Stimulated activated CD8-positive, alpha-beta memory T cell treated with anti-CD3 and anti-CD28 coated beads, Interleukin-7, amount 100 ng/mL, for 24 hours (primary cell): ENCODE data around the gene POR.

Source experiments
- DNase-seq: peaks from one replicate; pipeline ENCODE4 v3.0.0-alpha.2; 2020; ENCODE audit warnings: low read depth

The POR gene

DNA sequence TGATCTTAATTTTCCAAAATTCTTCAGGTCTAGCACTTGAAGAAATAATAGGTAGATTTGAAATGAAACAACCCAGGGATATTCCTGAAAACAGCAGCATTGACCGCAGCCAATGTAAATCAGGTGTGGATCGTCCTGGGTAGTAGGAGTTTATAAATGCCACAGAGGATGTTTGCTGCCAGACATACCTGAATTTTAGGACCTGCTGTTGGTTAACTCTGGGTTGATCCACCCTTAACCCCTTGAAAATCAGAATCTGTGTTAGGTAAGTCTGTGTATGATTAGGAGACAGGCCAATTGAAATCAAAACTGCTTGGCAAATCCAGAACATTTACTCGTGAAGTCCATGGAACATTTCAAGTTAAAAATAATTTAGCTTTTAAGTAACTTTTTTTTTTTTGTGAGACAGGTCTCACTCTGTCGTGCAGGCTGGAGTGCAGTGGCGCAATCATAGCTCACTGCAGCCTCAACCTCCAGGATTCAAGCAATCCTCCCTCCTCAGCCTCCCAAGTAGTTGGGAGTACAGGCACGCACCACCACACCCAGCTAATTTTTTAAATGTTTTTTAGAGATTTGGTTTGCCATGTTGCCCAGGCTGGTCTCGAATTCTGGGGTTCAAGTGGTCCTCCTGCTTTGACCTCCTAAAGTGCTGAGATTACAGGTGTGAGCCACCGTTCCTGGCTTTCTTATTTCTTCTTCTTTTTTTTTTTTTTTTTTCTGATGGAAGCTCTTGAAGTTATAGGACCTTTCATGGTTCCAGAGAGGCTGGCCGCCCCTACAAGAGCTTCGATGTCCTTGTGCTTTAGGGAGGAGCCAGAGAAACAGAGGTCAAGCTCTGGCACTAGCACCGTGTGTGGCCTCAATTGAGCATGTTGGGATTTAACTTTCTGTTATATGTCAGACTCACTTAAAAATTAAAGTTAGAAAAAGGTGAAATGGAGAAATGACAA, 2.0 kb downstream of the POR start:
- no peak for DNase-seq

DNA sequence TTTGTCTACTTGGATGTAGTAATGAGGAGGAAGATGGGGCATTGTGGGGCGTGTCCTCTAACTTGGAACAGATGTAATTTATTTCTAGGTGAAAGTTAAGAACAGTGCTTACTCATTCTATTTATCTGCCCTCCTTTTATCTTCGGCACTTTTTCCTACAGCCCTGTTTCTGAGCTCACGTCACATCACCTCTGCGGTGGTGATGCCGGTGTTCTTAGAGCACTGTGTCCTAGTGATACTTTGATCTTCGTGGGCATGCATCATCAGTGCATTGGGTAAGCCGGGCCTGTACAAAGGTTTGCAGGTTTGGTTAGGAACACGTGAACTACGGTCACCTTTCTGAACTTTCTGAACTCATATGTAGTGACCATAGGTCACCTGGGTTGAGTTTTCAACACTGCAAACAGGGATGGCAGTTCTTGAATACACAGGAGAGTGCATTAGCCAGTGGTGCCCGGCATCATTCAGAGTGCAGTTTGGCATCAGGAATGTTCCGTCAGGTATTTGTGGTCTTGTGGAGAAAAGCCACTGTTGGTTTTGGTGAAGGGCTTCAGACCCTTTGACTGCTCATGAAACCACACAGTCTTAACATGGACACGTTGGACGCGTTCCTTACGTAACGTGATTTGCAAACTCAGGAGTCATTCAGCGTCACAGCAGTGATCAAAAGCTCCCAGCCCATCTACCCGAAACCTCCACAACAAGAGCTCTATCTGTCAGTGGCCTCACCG, 5.6 kb downstream of the POR start:
- no peak for DNase-seq

DNA sequence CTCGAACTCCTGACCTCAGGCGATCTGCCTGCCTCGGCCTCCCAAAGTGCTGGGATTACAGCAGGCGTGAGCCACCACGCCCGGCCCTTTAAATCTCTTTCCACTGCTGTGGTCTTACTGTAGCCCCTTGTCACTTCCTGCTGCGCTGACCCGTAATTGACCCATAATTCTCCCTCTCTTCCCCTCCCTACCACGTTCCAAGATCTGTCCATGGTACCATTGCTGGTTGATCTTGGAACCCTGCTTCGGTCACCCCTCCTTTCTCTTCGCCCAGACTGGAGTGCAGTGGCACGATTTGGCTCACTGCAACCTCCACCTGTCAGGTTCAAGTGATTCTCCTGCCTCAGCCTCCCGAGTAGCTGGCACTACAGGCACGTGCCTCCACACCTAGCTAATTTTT, 6.5 kb downstream of the POR start:
- DNase-seq: no peak

DNA sequence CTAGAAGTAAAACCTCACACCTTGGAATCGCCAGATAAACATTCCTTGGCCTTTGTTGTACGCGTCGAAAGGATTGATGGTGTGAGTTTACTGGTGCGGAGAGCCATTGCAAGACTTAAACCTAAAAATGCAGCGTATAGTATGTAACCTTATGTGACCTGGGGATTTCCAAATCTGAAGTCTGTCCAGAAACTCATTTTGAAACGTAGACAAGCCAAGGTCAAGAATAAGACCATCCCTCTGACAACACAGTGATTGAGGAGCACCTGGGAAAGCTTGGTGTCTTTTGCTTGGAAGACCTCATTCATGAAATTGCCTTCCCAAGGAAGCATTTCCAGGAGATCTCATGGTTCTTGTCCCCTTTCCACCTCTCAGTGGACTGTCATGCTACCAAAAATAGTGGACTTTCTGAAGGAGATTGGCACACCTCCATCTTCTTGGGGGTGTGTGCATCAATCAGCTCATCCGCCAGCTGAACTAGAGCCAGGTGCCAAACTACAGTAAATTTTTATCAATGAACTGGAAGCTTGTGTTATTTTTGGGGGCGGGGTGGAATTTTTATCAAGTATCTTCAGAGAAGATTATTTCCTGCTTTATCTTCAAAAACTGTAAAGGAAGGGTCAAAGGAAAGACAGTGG, 8.1 kb downstream of the POR start:
- DNase-seq: no peak

DNA sequence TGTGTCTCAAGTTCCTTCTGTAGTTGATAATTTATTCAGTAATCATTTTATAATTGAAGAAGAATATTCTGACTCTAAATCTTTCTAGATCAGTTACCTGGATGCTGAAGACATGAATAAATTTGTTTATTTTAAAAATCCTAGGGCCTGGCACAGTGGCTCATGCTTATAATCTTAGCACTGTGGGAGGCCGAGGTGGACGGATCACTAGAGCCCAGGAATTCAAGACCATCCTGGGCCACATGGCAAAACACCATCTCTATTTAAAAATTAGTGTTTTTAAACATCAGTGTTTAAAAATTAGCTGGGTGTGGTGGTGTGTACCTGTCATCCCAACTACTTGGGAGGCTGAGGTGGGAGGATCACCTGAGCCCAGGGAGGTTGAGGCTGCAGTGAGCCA, 9.3 kb downstream of the POR start:
- no peak for DNase-seq

DNA sequence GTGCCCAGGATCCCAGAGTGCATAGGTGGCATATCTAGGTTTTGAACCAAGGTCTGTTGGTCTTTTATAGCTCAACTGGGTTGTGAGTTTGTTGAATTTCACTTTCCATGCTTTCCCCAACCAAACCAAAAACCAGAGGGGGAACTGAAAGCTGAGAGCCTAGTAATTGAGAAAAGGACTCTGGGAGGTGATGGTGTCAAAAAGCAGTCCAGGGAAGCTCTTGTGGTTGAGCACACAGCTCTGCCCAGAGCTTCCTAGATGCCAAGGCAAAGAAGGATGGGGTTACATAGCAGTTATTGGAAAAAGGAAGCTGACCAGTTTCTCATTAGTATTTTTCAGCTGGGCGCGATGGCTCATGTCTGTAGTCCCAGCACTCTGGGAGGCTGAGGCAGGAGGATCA, 9.9 kb downstream of the POR start:
- DNase-seq: no peak

DNA sequence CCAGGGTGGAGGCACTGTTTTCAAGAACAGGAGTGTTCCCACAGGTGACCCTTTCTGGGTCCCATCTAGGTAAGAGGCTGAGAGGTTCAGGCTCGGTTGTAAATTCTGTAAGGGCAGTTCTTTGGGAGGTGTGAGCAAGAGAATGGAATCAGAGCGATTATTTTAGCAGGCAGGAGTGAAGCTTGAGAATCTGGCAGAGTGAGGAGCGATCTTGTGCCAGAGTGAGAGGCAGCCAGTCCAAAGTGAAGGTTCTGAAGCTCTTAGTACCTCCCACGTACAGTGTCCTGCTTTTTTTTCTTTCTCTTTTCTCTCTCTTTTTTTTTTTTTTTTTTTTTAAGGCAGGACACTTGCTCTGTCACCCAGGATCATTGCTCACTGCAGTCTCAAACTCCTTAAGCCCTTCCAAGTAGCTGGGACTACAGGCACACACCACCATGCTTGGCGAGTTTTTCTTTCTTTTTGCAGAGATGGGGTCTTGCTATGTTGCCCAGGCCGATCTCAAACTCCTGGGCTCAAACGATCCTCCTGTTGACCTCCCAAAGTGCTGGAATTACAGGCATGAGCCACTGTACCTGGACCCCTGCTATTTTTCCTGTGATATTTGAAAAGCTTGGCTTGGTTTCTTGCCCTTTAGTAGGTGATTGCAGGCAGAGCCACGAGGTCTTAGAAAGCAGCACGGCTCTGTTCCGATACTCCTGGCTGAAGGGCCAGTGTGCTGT, 10.9 kb downstream of the POR start:
- no peak for DNase-seq

DNA sequence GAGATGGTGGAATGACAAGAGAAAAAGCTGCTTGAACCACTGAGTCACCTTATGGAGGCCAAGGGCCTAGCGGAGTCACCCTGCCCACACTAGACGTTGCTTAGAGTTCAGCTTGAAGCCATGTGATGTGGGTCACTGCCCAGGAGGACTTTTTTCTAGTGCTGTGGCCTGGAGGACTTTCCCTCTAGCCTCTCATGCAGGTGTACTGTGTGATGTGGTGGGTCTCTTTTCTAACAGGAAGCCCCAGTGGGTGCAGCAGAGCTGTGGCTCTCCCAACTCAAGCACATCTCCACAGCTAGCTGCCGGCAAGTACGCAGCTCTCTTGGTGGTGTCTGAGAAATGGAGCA, 13.6 kb downstream of the POR start:
- no peak for DNase-seq

DNA sequence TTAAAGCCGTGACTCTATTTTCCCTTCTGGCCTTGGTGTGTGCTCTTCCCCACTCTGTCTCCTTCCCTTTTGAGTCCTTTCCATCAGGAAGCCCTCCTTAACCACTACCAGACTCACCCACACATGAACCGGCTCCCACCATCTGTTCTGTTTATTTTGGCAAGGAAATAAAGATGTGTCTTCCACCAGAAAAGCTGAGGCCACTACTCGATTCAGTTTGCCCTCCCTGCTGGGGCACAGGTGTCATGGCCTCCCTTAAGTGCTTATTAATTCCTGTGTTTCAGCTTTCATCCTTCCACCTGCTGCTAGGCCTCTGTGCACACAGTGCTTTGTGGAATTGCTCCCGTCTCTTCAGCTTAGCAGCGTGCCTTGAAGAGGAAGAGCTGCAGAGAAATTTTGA, 16.7 kb downstream of the POR start:
- DNase-seq: no peak

DNA sequence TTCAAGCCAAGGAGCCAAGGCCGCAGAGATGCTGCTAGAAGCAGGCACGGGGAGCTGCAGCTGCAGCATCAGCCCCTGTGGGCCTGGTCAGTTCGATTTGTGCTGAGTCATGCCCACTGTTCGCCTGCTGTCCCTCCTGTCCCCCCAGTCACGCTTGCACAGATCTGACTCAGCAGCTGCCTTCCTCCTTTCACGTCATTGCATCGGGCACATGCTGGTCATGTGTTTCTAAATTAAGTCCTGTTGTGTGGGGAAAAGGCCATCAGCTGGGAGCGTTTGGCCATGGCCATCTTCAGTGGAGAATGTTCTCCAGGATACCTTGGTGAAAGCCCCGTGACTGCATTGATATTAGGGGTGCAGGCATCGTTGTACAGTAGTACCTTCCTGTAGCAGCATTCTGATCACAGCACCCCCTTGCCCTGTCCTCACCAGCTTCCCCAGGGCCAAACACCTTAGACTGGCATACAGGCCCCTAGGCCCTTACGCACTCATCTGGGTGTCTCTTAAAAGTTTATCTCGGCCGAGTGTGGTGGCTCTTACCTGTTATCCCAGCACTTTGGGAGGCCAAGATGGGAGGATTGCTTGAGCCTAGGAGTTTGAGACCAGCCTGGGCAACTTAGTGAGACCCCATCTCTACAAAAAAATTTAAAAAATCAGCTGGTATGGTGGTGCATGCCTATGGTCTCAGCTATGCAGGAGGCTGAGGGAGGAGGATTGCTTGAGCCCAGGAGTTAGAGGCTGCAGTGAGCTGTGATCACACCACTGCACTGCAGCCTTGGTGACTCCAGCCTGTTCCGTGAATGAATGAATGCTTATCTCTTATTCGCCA, 23.2 kb downstream of the POR start:
- no peak for DNase-seq

DNA sequence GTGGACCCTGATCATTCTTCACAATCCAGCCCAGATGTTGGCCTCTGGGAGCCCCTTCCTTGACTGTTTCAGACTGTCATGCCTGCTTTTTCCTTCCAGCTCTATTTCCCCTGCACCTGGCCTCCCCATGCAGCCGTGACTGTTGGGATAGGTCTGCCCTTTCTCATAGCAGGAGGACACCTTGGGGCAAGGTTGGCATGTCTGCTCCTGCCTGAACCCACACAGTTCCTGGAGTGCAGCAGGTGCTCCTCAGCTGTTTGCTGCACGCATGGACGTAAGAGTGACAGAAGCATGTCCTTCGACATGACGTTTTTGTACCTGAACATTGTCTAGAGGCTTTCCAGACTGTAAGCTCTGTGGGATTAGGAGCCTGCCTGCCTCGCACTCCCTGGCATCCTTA, 24.0 kb downstream of the POR start:
- DNase-seq: no peak

DNA sequence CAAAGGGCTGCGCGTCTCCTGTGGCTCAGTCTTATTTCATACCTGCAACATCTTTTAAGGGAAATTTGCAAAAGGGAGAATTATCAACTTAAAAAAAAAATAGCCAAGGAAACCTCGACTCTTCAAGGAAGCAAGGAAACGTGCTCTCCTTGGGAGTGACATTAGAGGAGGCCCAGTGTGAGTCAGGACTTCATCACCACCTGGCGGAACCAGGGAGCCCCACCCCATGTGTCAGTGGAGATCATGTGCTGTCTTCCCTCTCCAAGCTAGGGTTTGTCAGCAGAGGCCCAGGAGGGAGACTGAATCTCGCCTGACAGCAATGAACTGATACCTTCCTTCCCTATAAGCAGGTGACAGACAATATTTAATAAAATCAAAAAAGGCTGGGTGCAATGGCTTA, 28.9 kb downstream of the POR start:
- no peak for DNase-seq

DNA sequence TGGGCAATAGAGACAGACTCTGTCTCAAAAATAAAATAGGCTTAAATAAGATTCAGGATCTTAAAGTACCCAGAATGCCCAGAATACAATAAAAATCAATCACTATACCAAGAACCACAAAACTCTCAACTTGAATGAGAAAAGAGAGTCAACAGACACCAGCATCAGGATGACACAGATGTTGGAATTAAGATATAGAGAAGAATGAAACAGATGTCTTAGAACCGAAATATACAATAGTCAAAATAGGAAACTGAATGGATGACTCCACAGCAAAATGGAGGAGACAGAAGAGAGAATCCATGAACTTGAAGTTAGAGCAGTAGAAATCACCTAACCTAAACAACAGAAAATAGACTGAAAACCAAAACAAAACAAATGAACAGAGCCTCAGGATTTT, 29.6 kb downstream of the POR start:
- DNase-seq: no peak

DNA sequence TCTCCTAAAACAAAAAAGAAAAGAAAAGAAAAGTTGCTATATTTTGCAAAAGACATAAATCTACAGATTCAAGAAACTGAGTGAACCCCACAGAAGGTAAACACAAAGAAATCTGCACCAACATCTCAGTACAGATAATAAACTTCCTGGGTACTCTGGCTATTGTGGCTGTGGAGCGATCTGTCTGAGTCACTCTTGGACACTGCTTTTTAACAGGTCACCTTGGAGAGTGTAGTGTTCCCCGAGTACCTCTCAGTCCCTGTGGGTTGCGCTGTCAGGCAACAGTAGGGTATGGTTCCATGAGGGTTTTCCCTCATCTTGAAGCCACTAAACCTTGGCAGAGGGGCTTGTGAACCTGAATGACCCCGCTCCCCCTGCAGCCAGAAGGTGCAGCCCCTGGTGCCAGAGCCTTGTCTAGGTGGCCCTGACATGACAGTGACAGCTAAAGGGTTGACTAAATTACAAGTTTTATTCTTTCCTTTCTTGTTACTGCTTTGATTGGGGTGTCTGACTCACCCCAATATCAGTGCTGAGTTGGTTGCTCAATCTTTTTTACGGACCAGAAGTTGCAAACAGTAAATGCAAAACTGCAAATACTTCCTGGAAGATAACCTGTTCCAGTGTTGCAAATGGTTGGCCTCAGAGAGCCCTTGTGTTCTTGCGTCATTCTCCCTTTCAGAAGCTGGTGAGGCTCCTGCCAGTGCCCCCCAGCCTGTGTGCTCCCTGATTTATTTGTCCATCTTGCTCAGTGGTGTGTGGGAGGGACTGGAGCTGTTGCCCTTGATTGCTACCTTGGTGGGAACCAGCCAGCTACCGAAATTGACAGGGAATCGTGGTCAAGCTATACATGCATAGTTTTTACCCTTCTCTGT, 30.6 kb downstream of the POR start:
- DNase-seq: no peak

DNA sequence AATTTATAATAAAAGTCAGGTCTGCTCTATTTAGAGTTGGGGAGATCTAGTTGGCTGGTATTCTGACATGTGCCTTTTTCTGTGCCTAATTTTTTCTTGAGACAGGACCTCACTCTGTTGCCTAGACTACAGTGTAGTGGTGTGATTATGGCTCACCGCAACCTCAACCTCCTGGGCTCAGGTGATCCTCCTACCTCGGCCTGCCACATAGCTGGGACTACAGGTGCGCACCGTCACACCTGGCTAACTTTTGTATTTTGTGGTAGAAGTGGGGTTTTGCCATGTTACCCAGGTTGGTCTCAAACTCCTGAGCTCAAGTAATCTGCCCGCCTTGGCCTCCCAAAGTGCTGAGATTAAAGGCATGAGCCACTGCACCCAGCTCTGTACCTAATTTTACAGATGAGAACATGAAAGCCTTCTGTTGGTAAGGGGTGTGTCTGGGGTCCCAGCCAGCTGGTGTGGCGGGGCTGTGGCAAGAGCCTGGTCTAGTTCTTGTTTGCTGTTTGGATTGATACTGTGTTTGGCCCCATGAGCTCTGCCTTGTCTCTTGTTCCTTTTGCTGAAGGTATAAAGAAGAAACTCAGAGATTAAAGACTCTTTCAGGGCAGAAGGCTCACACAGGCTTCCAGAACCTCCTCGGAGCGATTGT, 31.4 kb downstream of the POR start:
- DNase-seq: no peak

DNA sequence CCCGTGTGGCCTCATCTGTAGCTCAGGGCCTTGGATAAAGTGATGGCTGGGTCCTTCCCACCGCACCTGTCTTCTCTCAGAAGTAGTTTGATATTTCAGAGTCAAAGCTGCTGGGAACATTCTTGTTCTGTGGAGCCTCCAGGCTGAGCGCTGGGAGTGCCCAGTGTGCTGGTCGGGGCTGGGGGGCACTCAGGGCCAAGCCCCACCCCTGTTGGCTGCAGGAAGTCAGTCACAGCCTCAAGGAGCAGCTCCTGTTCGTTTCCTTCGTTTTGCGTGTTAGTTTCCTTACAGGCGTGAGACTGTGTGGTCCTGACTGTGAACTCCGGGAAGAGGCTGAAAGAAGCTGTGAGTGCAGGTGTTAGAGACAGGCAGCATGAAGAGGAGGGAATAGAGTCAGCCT, 33.2 kb downstream of the POR start:
- no peak for DNase-seq

DNA sequence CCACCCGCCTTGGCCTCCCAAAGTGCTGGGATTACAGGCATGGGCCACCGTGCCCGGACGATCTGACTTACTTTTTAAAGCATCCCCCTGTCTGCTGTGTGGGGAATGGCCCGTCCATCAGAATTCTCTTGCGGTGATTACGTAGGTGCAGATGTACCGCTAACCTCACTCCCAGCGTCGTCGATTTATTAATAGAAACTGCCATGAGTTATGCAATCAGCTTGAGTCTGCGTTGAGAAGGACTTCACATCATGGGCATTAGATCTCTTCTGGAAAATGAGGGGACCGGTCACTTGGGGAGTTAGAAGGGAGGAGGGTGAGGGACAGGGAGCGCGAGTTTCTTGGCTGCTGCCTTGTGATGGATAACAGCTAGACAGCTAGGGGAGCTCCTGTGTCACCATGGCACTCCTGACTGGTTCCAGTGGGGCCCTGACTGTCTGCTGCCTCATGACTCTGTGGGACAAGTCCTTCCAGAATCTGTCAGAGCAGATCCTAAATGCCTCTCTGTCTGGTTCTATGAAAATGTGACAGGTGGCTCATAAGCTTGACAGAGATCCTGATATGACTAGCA, 35.2 kb downstream of the POR start:
- no peak for DNase-seq

DNA sequence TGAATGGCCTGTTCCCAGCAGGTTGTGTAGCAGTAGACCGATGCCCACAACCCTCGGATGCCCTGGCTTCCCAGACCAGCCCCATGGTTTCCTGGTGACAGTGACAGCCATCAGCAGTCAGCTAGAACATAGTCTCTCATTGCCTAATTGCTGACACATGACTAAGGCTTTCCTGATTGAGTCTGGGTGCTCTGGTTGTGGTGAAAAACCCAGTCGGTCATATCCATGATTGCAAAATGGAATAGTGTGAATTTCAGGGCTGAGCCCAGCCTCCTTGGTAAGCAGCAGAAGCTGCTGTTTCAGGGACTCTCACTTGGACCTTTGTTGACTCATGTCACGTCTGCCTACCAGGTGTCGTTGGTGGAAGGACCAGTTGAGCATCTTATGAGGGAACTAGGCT, 36.6 kb downstream of the POR start:
- DNase-seq: no peak

DNA sequence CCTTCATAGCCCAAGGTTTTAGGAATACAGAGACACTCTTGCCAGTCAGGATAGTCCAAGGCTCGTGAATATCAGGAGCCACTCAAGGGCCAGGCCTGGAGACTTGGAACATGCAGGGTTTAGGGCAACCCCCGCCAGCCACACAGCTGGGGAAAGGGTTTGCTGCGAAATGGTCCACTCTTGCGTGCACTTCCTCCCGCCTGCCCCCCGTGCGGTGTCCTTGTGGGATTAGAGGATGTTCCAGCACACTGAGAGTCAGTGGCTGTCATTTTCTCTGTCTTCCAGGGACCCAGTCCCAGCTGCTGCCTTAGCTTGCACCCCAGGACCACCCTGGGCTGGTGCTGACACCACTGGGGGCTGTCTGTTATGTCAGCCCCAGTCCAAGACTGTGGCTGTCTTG, 38.5 kb downstream of the POR start:
- no peak for DNase-seq

DNA sequence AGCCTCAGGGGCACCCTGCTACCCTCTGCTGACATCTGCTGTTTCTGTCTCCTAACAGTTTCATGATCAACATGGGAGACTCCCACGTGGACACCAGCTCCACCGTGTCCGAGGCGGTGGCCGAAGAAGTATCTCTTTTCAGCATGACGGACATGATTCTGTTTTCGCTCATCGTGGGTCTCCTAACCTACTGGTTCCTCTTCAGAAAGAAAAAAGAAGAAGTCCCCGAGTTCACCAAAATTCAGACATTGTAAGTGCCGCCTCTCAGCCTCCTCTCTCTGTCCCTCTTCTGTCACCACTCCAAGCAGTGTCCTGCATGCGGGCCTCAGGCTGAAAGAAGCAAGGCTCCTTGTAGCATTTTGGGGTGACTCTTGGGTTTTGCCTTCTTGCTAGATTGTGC, 39.0 kb downstream of the POR start:
- no peak for DNase-seq
